Neutrophil (primary cell): ENCODE results near the gene STEAP1B.

Experiments used
- H3K27ac ChIP-seq: fragments of 200-600 bp; sonication (generic); 2 replicates; pipeline ENCODE4 v1.5.1; 2016; ENCODE audit warnings: mild to moderate bottlenecking, moderate library complexity
- H3K27me3 ChIP-seq: fragments of 200-600 bp; sonication (generic); 2 replicates; pipeline ENCODE4 v1.6.0; 2016; ENCODE audit warnings: mild to moderate bottlenecking
- H3K36me3 ChIP-seq: fragments of 200-600 bp; sonication (generic); 2 replicates; pipeline ENCODE4 v1.5.1; 2017
- H3K4me1 ChIP-seq, 2 experiments: fragments of 200-600 bp in 1 of 2; sonication (generic) in 1 of 2; 1 replicate in 1 of 2; 2 replicates in 1 of 2; pipeline versions ENCODE4 v1.5.1 to v1.6.1; 2013 to 2016; ENCODE audit warnings: low read depth in 1 of 2, low read length in 1 of 2, mild to moderate bottlenecking in 1 of 2, moderate library complexity in 1 of 2; ENCODE audit not compliant: control insufficient read depth in 1 of 2, insufficient read depth in 1 of 2
- H3K4me3 ChIP-seq, 2 experiments: fragments of 200-600 bp in 1 of 2; sonication (generic) in 1 of 2; 1 replicate in 1 of 2; 2 replicates in 1 of 2; pipeline ENCODE4 v1.5.1; 2013 to 2016; ENCODE audit warnings: low read depth in 1 of 2, low read length in 1 of 2, mild to moderate bottlenecking in 1 of 2, moderate library complexity in 1 of 2
- H3K9me3 ChIP-seq: fragments of 200-600 bp; sonication (generic); 2 replicates; pipeline ENCODE4 v1.5.1; 2016
- TF ChIP-seq, protein P1 (sequence below): fragments of 200-600 bp; sonication (generic); IDR thresholded peaks from 2 replicates; pipeline ENCODE4 v1.5.1; 2016; ENCODE audit warnings: antibody characterized with exemption

Gene STEAP1B

DNA sequence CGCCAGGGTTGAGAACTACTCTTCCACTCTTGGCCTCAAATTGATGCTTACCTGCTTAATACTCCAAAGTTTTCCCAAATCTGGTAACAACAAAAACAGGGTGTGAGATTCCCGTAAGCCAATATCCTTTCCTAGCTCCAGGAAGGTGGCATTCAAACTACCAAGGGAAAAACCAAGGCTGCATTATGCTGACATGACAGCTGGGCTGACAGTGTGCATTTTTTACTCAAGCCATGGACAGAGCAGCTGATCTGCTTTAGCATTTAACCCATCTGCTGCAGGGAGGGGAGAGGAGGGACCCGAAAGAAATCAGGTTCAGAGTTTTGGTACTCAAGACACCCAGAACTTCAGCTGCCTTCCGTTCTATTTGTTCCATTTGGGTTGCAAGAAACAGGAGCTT lies 93.3 kb downstream of the STEAP1B start:
- Histone ChIP-seq H3K4me3 (no peak overlapping the region), H3K27me3 (no peaks in the 10 kb centered on the region), H3K4me1 (no peaks in the 10 kb centered on the region), H3K36me3 (no peaks in the 10 kb centered on the region), H3K9me3 (no peaks in the 10 kb centered on the region), H3K27ac (no peak overlapping the region)
- TF ChIP-seq, protein P1, sequence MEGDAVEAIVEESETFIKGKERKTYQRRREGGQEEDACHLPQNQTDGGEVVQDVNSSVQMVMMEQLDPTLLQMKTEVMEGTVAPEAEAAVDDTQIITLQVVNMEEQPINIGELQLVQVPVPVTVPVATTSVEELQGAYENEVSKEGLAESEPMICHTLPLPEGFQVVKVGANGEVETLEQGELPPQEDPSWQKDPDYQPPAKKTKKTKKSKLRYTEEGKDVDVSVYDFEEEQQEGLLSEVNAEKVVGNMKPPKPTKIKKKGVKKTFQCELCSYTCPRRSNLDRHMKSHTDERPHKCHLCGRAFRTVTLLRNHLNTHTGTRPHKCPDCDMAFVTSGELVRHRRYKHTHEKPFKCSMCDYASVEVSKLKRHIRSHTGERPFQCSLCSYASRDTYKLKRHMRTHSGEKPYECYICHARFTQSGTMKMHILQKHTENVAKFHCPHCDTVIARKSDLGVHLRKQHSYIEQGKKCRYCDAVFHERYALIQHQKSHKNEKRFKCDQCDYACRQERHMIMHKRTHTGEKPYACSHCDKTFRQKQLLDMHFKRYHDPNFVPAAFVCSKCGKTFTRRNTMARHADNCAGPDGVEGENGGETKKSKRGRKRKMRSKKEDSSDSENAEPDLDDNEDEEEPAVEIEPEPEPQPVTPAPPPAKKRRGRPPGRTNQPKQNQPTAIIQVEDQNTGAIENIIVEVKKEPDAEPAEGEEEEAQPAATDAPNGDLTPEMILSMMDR: no peak

DNA sequence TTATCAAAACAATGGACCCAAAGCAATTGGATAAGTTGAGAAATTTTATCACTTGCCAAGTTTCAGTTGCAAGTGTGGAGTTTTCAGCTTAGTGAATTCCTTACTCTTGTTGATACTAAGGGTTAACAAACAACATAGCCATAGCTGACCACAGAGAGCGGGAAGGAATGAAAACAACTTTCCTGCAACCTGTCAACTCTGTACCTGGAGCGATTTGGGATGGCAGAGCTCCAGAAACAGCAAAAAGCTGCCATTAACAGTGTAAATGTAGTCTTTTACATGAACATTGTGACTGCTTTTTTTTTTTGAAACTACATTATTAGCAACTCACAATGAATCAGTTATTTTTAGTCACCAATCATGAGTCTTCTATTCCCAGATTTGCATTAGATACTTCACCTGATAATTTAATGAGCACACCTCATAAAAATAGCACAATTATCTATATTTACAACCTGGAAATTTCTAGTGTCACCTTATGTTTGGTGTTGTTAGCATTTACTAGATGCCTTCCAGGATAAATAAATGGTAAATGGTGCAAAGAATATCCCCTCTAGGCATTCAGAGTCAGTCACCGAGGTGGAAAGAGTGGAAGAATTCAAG lies 95.5 kb downstream of the STEAP1B start:
- TF ChIP-seq, protein P1: no peak
- Histone ChIP-seq H3K27ac (no peak overlapping the region), H3K27me3 (no peaks in the 10 kb centered on the region), H3K4me1 (no peaks in the 10 kb centered on the region), H3K36me3 (no peaks in the 10 kb centered on the region), H3K9me3 (no peaks in the 10 kb centered on the region), H3K4me3 (no peak overlapping the region)

DNA sequence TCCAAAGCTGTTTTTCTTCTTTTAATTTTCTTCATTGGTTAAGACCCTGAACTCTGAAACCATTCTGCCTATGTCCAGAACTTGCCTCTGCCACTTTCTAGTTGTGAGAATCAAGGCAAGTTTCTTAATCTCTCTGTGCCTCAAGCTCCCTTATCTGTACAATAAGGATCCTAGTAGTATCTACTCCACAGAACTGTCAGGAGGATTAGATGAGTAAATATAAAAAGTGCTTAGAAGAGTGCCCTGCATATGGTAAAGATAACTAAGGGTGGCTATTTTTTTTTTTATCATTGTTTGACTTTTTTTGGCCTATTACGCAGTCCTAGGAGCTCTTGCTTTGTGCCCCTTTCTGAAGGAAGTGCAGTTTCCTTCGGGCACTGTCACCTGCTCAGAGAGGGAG lies 96.6 kb downstream of the STEAP1B start:
- H3K27me3 ChIP-seq: no peaks in the 10 kb centered on the region
- TF ChIP-seq, protein P1: no peak
- no peak overlapping the region for H3K4me3 ChIP-seq
- H3K4me1 ChIP-seq: no peaks in the 10 kb centered on the region
- H3K9me3 ChIP-seq: no peaks in the 10 kb centered on the region
- no peaks in the 10 kb centered on the region for H3K36me3 ChIP-seq
- no peak overlapping the region for H3K27ac ChIP-seq

DNA sequence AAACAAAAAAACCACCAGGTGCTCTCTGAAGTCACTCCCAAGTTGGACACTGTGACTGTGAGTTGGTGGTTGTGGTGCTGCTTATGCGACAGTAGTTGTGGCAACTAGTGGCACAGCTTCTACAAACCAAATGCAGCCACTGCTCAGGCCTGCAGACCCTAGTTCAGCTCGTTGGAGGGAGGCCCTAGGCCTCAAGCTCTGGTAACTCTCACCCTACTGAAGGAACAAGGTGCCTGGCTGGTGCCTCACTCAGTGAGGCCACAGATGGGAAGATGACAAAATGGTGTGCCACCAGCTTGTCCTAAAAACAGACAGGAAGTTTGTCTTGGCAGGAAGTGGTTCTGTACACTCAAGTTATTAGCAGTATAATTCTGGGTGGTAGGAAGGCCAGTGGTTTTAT lies 97.7 kb downstream of the STEAP1B start:
- no peaks in the 10 kb centered on the region for H3K4me1 ChIP-seq
- no peaks in the 10 kb centered on the region for H3K9me3 ChIP-seq
- no peak overlapping the region for H3K27ac ChIP-seq
- no peaks in the 10 kb centered on the region for H3K27me3 ChIP-seq
- H3K36me3 ChIP-seq: no peaks in the 10 kb centered on the region
- H3K4me3 ChIP-seq: no peak overlapping the region
- TF ChIP-seq, protein P1: no peak

DNA sequence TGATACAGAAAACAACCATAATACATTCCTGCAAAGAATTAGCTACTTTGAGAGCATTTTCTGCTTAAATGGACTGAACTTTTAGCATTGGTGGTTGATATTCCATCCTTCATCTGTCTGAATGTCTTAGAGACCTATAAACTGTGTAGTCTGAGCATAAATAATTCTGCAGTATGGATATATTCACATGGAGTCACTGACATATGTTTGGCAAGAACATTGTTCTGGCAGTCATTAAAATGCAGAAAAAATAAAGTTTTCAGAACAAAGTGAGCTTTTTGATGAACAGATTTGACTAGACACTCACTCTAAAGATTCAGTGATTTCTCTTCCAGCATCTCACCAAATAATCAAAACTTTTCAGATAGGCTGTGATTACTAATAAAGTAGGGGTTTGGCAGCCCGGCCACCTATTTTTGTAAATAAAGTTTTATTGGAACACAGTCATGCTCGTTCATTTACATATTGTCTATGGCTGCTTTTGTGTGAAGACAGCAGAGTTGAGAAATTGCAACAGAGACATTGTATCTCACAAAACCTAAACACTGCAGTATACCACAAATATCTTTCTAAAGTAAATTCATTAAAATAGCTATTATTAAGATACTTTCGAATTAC lies 98.9 kb downstream of the STEAP1B start:
- Histone ChIP-seq H3K4me1 (no peaks in the 10 kb centered on the region), H3K9me3 (no peaks in the 10 kb centered on the region), H3K36me3 (no peaks in the 10 kb centered on the region), H3K4me3 (no peak overlapping the region), H3K27me3 (no peaks in the 10 kb centered on the region), H3K27ac (no peak overlapping the region)
- TF ChIP-seq, protein P1: no peak
